CD4-positive, alpha-beta T cell (primary cell): ENCODE measurements around the gene FYN. TPM values are rescaled to one million over a fixed set of nuclear protein-coding genes. Genes with fewer than 3 reads are reported as not detected.

Source experiments
- ATAC-seq: fragments of 200-7000 bp; cut with Tn5 transposase; one replicate; pipeline ENCODE4 v1.10.0; 2022; ENCODE audit warnings: mild to moderate bottlenecking; ENCODE audit not compliant: poor library complexity
- CTCF ChIA-PET: fragments of 350-600 bp; sonication (Branson Sonifier 250); formaldehyde crosslinking; loops from one replicate; lab custom pipeline; 2021; ENCODE audit warnings: antibody characterized with exemption, inconsistent platforms; lab: Charles Lee
- POLR2A ChIA-PET: fragments of 350-600 bp; sonication (Branson Sonifier 250); formaldehyde crosslinking; loops from one replicate; lab custom pipeline; 2021; ENCODE audit warnings: antibody characterized with exemption, inconsistent platforms; lab: Charles Lee
- DNase-seq, 14 experiments: peaks; one replicate each; pipeline ENCODE4 v3.0.0-alpha.2; 2013 to 2020; ENCODE audit warnings: mixed read lengths in 2 of 14
- H3K27ac ChIP-seq, 2 donors: one replicate each; pipeline versions ENCODE4 v1.5.1 to v1.7.0; 2013; ENCODE audit warnings: low read length in 2 of 2, low read depth in 1 of 2, mild to moderate bottlenecking in 1 of 2
- H3K27me3 ChIP-seq, 2 experiments: 1 replicate in 1 of 2; 2 replicates in 1 of 2; pipeline versions ENCODE4 v1.6.1 to v1.7.0; 2013; ENCODE audit warnings: low read length in 2 of 2, control low read depth in 1 of 2, mild to moderate bottlenecking in 1 of 2, moderate library complexity in 1 of 2; ENCODE audit not compliant: insufficient read depth in 2 of 2, control insufficient read depth in 1 of 2
- H3K36me3 ChIP-seq: one replicate; pipeline ENCODE4 v1.6.1; 2013; ENCODE audit warnings: low read length, control low read depth; ENCODE audit not compliant: insufficient read depth
- H3K4me1 ChIP-seq: one replicate; pipeline ENCODE4 v1.6.1; 2013; ENCODE audit warnings: low read length, control low read depth; ENCODE audit not compliant: insufficient read depth
- H3K4me3 ChIP-seq: one replicate; pipeline ENCODE4 v1.5.1; 2013; ENCODE audit warnings: mild to moderate bottlenecking, low read length, moderate library complexity
- H3K9me3 ChIP-seq, 2 experiments: 1 replicate in 1 of 2; 2 replicates in 1 of 2; pipeline versions ENCODE4 v1.6.1 to v1.7.0; 2013; ENCODE audit warnings: low read length in 2 of 2, mild to moderate bottlenecking in 2 of 2, control low read depth in 1 of 2, moderate library complexity in 1 of 2; ENCODE audit not compliant: control insufficient read depth in 1 of 2, insufficient read depth in 1 of 2
- H3K27ac Mint-ChIP-seq: one replicate; pipeline ENCODE4 v1.8.0; 2020; ENCODE audit warnings: mixed read lengths
- H3K27me3 Mint-ChIP-seq: one replicate; pipeline ENCODE4 v1.8.0; 2021; ENCODE audit warnings: mixed read lengths
- H3K36me3 Mint-ChIP-seq: one replicate; pipeline ENCODE4 v1.8.0; 2021; ENCODE audit warnings: low read depth, mixed read lengths
- H3K4me1 Mint-ChIP-seq: one replicate; pipeline ENCODE4 v1.8.0; 2021; ENCODE audit warnings: low read depth, mixed read lengths
- H3K4me3 Mint-ChIP-seq: one replicate; pipeline ENCODE4 v1.8.0; 2020; ENCODE audit warnings: mild to moderate bottlenecking, mixed read lengths
- H3K9me3 Mint-ChIP-seq: one replicate; pipeline ENCODE4 v1.8.0; 2020; ENCODE audit warnings: mixed read lengths
- intact Hi-C, 2 experiments: fragments of 100-400 bp; cut with DNase I in 1 of 2; cut with micrococcal nuclease in 1 of 2; formaldehyde crosslinking; loops; one replicate each; pipeline versions ENCODE4 v1.15.1 to v1.9.0; 2023 to 2025; cut with DNase I, micrococcal nuclease
- total RNA-seq, 174 experiments: library from RNA in 2 of 174; stranded (reverse) in 2 of 174; gene quantifications; one replicate each; pipeline ENCODE4 v1.2.3 and lab custom pipeline; 2021 to 2026
- TF ChIP-seq, protein P1 (sequence below): fragments of 200-600 bp; IDR thresholded peaks from one replicate; pipeline ENCODE4 v1.8.0; 2022; ENCODE audit warnings: antibody characterized with exemption, mild to moderate bottlenecking

Gene FYN
- total RNA-seq, 2 experiments from 2014 or later, result 419 TPM

DNA sequence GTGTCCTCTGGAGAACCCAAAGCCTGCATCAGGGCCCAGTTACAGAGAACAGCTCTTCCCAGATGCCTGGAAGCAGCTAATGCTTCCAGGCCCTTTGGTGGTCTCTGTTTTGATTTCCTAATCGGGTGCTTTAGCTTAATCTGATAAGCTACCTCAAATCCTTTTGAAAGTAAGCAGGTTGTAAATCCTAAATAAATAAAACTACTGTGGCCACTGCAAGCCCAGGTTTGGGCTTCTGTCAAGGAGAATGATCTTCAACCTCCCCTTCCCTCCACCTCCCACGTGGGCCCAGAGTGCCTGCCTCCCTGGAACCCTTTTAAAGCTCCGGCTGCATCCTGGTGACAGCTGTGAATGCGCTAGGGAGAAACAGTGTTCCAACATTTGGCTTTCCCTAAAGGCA is 25.2 kb upstream of the FYN start:
- no peaks in the 10 kb centered on the region for H3K4me1 ChIP-seq
- POLR2A ChIA-PET, result no interaction called here
- DNase-seq (no peak), ATAC-seq (no peak)
- Mint-ChIP-seq H3K36me3 (no peaks in the 10 kb centered on the region), H3K27ac (no peak overlapping the region), H3K4me3 (no peak overlapping the region), H3K4me1 (no peaks in the 10 kb centered on the region), H3K27me3 (no peaks in the 10 kb centered on the region), H3K9me3 (no peaks in the 10 kb centered on the region)
- CTCF ChIA-PET, result no interaction called here
- no peak overlapping the region for H3K27ac ChIP-seq
- TF ChIP-seq, protein P1, sequence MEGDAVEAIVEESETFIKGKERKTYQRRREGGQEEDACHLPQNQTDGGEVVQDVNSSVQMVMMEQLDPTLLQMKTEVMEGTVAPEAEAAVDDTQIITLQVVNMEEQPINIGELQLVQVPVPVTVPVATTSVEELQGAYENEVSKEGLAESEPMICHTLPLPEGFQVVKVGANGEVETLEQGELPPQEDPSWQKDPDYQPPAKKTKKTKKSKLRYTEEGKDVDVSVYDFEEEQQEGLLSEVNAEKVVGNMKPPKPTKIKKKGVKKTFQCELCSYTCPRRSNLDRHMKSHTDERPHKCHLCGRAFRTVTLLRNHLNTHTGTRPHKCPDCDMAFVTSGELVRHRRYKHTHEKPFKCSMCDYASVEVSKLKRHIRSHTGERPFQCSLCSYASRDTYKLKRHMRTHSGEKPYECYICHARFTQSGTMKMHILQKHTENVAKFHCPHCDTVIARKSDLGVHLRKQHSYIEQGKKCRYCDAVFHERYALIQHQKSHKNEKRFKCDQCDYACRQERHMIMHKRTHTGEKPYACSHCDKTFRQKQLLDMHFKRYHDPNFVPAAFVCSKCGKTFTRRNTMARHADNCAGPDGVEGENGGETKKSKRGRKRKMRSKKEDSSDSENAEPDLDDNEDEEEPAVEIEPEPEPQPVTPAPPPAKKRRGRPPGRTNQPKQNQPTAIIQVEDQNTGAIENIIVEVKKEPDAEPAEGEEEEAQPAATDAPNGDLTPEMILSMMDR, result no peak
- no peak overlapping the region for H3K4me3 ChIP-seq
- H3K9me3 ChIP-seq, result no peaks in the 10 kb centered on the region
- intact Hi-C loops, result no loop called here
- no peaks in the 10 kb centered on the region for H3K36me3 ChIP-seq
- H3K27me3 ChIP-seq, result no peaks in the 10 kb centered on the region

DNA sequence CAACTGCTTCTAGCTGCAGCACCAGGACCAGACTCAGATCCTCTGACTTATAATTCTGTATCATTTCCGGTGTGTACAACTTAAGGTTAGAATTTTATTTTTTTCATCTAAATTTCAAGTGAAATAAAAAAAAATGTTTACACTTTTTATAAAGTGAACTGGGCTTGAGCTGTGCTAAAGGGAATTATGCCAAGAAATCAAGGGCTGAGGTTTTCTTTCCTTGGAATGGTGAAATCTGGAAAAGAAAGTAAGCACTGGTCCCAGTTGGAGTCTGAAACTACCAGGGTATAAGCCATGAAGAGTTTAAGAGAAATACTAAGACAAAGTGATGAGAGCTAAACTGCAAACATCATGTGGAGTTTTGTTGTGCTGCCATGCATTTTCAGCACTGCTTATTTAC is 21.7 kb upstream of the FYN start:
- no peak overlapping the region for H3K4me3 ChIP-seq
- H3K27ac ChIP-seq, result no peak overlapping the region
- ATAC-seq, result no peak
- H3K36me3 ChIP-seq, result no peaks in the 10 kb centered on the region
- POLR2A ChIA-PET, result interaction anchor here (1.2 kb wide), 1 partner anchor 51 kb away, joined by 3 read pairs; no protein-coding TSS in a partner anchor
- CTCF ChIA-PET, result no interaction called here
- no peak for DNase-seq
- Mint-ChIP-seq H3K4me1 (no peaks in the 10 kb centered on the region), H3K4me3 (no peak overlapping the region), H3K36me3 (no peaks in the 10 kb centered on the region), H3K9me3 (no peaks in the 10 kb centered on the region), H3K27ac (no peak overlapping the region), H3K27me3 (no peaks in the 10 kb centered on the region)
- no peaks in the 10 kb centered on the region for H3K4me1 ChIP-seq
- intact Hi-C loops, result no loop called here
- H3K9me3 ChIP-seq, result no peaks in the 10 kb centered on the region
- H3K27me3 ChIP-seq, result no peaks in the 10 kb centered on the region
- TF ChIP-seq, protein P1, result no peak

DNA sequence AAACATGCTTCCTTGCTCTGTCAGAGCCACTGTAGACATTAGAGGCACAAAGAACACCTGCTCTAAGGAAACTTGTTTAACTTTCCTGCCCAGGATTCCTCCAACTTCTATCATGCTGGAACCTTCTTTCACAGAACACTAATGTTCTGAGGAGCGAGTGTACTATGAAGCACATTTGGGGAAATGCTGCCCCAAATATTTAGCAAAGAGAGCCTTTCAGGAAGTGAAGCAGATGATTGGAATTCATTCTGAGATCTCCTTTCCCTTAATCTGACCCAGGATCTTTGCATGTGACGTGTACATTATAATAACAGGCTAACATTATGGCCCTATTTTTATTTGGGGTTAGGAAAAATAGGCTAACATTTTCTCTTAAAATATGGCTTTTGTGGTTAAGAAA is 21.0 kb upstream of the FYN start:
- H3K27ac ChIP-seq, result no peak overlapping the region
- DNase-seq (no peak), ATAC-seq (no peak)
- H3K4me1 ChIP-seq, result no peaks in the 10 kb centered on the region
- H3K9me3 ChIP-seq, result no peaks in the 10 kb centered on the region
- Mint-ChIP-seq H3K36me3 (no peaks in the 10 kb centered on the region), H3K27me3 (no peaks in the 10 kb centered on the region), H3K27ac (no peak overlapping the region), H3K9me3 (no peaks in the 10 kb centered on the region), H3K4me1 (no peaks in the 10 kb centered on the region), H3K4me3 (no peak overlapping the region)
- no peak overlapping the region for H3K4me3 ChIP-seq
- intact Hi-C loops, result no loop called here
- ChIA-PET POLR2A (interaction anchor here (0.6 kb wide), 1 partner anchor 1734 kb away, joined by 3 read pairs; no protein-coding TSS in a partner anchor), CTCF (no interaction called here)
- H3K36me3 ChIP-seq, result no peaks in the 10 kb centered on the region
- H3K27me3 ChIP-seq, result no peaks in the 10 kb centered on the region
- TF ChIP-seq, protein P1, result no peak
